ENCODE measurements around the gene PPP1R12A.

DNA sequence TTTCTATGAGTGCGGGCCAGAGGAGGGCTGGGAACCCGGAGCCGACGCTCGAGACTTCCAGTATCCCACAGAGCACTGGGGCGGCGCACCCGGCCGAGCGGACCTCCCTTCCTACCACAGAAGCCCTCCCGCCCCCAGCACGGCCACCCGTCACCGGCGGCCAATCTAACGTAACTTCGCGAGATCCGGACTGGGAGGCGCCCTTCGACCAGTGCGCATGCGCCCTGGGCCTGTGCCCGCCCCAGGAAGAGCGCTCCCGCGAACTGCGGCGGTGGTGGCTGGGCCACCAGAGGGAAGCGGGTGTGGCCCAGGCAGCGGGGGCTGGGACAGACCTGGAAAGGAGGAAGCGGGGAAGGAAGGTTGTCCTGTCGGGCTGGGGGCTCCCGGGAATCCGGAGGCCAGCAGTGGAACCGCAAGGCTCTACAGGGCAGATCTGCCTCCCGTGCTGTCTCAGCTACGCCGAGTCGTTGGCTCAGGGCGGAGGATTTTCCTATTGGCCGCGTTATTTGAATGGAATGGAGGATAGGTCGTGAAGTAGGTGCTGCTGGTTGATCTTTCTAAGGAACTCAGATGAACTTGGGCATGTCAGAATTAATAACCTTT lies at the start of gene PPP1R12A:
- TF ChIP-seq POLR2A (IDR thresholded peaks at IDR 0.05): peak; percentile 99
- TF ChIP-seq, protein P1, sequence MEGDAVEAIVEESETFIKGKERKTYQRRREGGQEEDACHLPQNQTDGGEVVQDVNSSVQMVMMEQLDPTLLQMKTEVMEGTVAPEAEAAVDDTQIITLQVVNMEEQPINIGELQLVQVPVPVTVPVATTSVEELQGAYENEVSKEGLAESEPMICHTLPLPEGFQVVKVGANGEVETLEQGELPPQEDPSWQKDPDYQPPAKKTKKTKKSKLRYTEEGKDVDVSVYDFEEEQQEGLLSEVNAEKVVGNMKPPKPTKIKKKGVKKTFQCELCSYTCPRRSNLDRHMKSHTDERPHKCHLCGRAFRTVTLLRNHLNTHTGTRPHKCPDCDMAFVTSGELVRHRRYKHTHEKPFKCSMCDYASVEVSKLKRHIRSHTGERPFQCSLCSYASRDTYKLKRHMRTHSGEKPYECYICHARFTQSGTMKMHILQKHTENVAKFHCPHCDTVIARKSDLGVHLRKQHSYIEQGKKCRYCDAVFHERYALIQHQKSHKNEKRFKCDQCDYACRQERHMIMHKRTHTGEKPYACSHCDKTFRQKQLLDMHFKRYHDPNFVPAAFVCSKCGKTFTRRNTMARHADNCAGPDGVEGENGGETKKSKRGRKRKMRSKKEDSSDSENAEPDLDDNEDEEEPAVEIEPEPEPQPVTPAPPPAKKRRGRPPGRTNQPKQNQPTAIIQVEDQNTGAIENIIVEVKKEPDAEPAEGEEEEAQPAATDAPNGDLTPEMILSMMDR (IDR thresholded peaks at IDR 0.05): peak in 1 of 3 donors; percentile 52
- TF ChIP-seq POLR2AphosphoS5 (IDR thresholded peaks at IDR 0.05): peak; percentile 90 to 98 (median 94)

Measured in breast epithelium (tissue), 3 donors.